Activated CD4-positive, alpha-beta T cell treated with anti-CD3 and anti-CD28 coated beads, Interleukin-10, Interleukin-2, amounts not matched to agents 100 ng/mL and 50 ng/mL, durations not matched to agents 16 hours and 8 hours (primary cell): Measurements from ENCODE around the gene NLRC3.

Experiments used
- DNase-seq: peaks from one replicate; pipeline ENCODE4 v3.0.0-alpha.2; 2020

NLRC3 gene

GRCh38 chr16:3578610-3579551, 1.7 kb upstream of the NLRC3 start:
- DNase-seq, result peak; percentile 87

DNA sequence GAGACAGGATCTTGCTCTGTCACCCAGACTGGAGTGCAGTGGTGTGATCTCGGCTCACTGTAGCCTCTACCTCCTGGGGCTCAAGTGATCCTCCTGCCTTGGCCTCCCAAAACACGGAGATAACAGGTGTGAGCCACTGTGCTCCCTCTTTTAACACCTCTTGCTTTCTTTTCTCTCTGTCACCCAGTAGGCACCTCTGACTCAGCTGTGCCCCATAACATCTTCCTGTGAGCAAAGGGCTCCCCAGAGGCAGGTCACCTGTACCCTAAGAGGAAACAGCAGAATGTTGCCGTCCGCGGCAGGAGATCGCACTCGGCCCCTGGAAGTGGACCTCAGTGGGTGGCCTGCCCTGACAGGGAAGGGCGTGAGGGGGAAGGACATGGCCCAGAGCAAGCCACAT, 918 bp upstream of the NLRC3 start:
- peak; percentile 72 for DNase-seq

GRCh38 chr16:3576211-3576610, 992 bp downstream of the NLRC3 start:
- DNase-seq, result peak; percentile 17

- no peak for DNase-seq
These were observed 1.7 kb downstream of the NLRC3 start for GRCh38 chr16:3575491-3575890.

DNA sequence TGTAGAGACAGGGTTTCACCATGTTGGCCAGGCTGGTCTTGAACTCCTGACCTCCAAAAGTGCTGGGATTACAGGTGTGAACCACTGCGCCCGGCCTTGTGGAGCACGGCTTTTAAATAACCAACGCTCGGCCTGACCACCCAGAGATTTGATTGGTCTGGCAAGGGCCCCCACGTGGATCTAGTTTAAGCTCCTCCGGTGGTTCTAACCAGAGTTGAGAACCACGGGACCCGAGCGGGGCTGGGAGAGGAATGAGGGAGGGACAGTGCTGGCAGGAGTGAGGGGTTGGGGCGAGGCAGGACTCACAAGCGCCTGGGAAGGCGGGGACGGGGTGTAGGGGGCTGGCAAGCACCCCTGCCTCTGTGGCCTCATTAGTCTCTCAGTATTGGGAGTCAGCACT, 3.0 kb downstream of the NLRC3 start:
- DNase-seq, result no peak

GRCh38 chr16:3573146-3573815, 3.9 kb downstream of the NLRC3 start:
- DNase-seq, result no peak

GRCh38 chr16:3570420-3571062, 6.7 kb downstream of the NLRC3 start:
- no peak for DNase-seq

GRCh38 chr16:3569851-3570250, 7.4 kb downstream of the NLRC3 start:
- DNase-seq, result no peak

DNA sequence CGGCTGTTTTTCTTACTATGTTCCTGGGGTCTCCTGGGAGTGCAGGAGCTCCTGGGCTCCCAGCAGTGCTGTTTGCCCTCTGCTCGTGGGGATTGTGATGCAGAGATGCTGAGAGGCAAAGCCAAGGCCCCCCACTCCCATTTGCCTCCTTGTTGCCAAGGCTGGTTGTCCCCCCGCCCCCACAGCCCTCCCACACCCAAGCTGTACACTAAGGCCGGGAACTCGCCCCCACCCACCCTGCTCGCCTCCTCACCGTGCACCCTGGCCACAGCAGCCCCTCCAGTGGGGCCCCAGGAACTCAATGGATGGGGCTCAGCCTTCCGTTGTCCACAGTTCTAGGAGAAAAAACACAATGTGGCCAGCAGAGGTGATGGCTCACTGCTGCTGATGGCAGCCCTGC, 10.2 kb downstream of the NLRC3 start:
- DNase-seq, result no peak

DNA sequence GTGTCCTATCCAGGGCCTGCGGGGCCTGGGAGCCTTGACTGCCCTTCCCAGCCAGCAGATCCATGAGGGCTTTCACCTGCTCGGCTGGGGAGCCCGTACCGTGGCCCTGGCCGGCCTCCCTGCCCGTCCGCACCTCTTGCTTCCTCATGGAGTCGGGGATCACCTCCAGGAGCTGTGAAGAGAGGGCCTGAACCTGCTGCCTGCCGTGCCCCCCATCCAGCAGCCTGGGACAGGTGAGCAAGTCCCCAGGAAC, 12.4 kb downstream of the NLRC3 start:
- DNase-seq, result no peak

DNA sequence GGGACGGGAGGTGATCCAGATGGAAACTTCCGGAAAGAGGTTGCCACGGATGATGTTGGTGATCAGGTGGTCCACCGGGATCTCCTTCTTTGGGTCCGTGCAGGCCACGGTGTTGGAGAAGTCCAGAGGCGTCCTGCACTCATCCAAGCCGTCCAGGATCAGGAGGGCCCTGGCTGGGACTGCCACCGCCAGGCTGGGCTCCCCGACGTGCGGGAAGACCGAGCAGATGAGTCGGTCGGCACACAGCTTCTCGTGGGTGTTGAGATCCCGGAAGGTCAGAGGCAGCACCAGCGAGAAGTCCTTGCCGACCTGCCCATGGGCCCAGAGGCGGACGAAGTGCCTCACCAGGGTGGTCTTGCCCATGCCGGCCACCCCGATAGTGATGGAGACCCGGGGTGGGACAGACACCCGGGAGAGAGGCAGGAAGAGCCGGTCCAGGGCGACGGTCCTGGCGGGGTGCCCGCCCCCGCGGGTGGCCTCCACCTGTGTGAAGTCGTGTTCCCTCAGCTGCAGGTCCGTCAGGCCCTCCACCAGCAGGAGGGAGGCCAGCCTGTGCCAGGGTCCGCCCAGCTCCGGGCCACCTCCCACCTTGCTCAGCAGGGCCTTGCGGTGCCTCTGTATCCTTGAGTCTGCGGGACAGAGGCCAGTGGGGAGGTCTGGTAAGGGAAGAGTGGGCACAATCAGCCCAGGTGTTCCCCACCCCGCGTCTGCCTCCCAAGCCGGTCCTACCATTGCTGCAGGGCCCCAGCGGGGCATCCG, 12.9 kb downstream of the NLRC3 start:
- DNase-seq, result no peak

- no peak for DNase-seq
These were observed 14.2 kb downstream of the NLRC3 start for GRCh38 chr16:3562914-3563480.

GRCh38 chr16:3561626-3562025, 15.6 kb downstream of the NLRC3 start:
- no peak for DNase-seq

DNA sequence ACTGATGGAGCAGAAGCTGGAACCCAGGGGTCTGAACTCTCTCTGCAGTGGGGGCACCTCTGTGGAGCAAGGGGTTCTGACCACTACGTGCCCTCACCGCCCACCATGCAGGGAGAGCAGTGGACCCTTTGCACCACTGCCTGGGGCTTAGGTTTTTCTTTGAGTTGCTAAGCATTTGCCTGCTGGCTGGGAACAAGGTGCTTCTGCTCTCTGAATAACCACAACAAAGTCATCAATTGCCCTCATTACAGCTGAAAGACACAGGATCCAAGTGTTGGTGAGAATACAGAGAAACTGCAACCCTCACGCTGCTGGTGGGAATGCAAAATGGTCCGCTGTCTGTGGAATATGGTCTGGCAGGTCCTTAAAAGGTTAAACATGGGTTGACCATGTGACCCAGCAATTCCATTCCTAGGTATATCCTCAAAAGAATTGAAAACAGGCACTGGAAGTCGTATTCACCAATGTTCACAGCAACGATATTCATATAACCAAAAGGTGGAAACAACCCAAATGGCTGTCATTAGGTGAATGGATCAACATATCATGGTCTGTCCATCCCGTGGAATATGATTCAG, 22.8 kb downstream of the NLRC3 start:
- no peak for DNase-seq

GRCh38 chr16:3553138-3553923, 23.9 kb downstream of the NLRC3 start:
- DNase-seq, result no peak

DNA sequence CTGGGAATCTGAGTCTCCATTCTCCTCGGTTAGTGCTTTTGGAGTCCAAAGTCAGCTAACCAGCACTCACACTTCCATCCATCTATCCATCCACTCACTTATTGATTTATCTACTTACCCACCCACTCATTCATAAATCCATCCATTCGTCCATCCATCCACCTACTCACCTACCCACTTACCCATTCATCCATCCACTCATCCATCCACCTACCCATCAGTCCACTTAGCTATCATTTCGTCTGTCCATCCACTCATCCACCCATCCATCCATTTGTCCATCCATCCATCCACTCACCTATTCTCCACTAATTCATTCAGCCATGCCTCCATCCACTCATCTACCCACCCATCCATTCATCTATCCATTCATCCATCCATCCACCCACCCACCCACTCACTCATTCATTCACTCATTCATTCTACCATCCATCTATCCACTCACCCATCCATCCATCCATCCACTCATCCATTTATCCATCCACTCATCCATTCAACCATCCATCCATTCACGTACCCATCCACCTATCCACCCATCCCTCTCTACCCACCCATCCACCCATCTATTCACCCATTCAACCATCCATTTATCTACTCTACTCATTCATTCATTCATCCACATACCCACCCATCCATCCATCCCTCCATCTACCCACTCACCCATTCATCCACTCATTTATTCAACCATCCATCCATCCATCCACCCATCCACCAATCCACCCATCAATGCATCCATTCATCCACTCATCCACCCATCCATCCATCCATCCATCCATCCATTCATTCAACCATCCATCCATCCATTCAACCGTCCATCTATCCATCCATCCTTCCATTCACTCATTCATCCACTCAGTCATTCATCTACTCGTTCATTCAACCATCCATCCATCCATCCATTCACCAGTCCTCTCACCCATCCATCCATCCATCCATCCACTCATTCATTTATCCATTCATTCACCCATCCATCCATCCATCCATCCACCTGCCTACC, 26.1 kb downstream of the NLRC3 start:
- DNase-seq, result no peak

GRCh38 chr16:3549906-3550305, 27.3 kb downstream of the NLRC3 start:
- DNase-seq, result no peak

GRCh38 chr16:3548859-3549258, 28.3 kb downstream of the NLRC3 start:
- DNase-seq, result no peak

- DNase-seq, result no peak
These were observed 28.8 kb downstream of the NLRC3 start for GRCh38 chr16:3548445-3548844.

- DNase-seq, result no peak
These were observed 30.1 kb downstream of the NLRC3 start for GRCh38 chr16:3546986-3547682.
